Measurements from ENCODE around the gene LILRB3.

GRCh38 chr19:54255105-54255775 lies 32.4 kb upstream of the LILRB3 start:
- TF ChIP-seq POLR2A (IDR thresholded peaks at IDR 0.05) (no peak), CTCF (IDR thresholded peaks at IDR 0.05) (no peak)
